SKM-1 treated with dmso at 0.1 percent for 144 hours (cell line): ENCODE data around the gene LYPD6B.

Source experiments
- DNase-seq: peaks from one replicate; lab custom pipeline; 2025; ENCODE audit not compliant: unreplicated experiment; lab: John Stamatoyannopoulos, UW

Gene LYPD6B

GRCh38 chr2:149155988-149156387, 117.5 kb downstream of the LYPD6B start:
- no peak for DNase-seq

GRCh38 chr2:149156971-149157740, 118.7 kb downstream of the LYPD6B start:
- DNase-seq, result no peak

- DNase-seq, result no peak
Measured at GRCh38 chr2:149158957-149159356, 120.5 kb downstream of the LYPD6B start.

- DNase-seq, result no peak
Measured at GRCh38 chr2:149160195-149160594, 121.7 kb downstream of the LYPD6B start.

GRCh38 chr2:149160701-149161217, 122.3 kb downstream of the LYPD6B start:
- peak; percentile 76 for DNase-seq

- peak; percentile 45 for DNase-seq
Measured at GRCh38 chr2:149161481-149162225, 123.2 kb downstream of the LYPD6B start.

GRCh38 chr2:149164296-149164695, 125.8 kb downstream of the LYPD6B start:
- no peak for DNase-seq

GRCh38 chr2:149164827-149165226, 126.3 kb downstream of the LYPD6B start:
- DNase-seq, result no peak

- no peak for DNase-seq
Measured at GRCh38 chr2:149167001-149167780, 128.7 kb downstream of the LYPD6B start.

GRCh38 chr2:149167941-149168340, 129.4 kb downstream of the LYPD6B start:
- peak; percentile 5 for DNase-seq

GRCh38 chr2:149169656-149170055, 131.2 kb downstream of the LYPD6B start:
- DNase-seq, result no peak

GRCh38 chr2:149170156-149170555, 131.7 kb downstream of the LYPD6B start:
- DNase-seq, result no peak

- no peak for DNase-seq
Measured at GRCh38 chr2:149170911-149171310, 132.4 kb downstream of the LYPD6B start.

GRCh38 chr2:149173220-149173619, 134.7 kb downstream of the LYPD6B start:
- DNase-seq, result no peak

- no peak for DNase-seq
Measured at GRCh38 chr2:149175956-149176355, 137.5 kb downstream of the LYPD6B start.

- no peak for DNase-seq
Measured at GRCh38 chr2:149178612-149179011, 140.1 kb downstream of the LYPD6B start.

GRCh38 chr2:149180226-149180875, 141.9 kb downstream of the LYPD6B start:
- DNase-seq, result no peak

GRCh38 chr2:149183187-149183586, 144.7 kb downstream of the LYPD6B start:
- DNase-seq, result no peak

- DNase-seq, result no peak
Measured at GRCh38 chr2:149184991-149185390, 146.5 kb downstream of the LYPD6B start.

GRCh38 chr2:149185942-149186490, 147.5 kb downstream of the LYPD6B start:
- DNase-seq, result no peak

- DNase-seq, result no peak
Measured at GRCh38 chr2:149187057-149187456, 148.6 kb downstream of the LYPD6B start.
